ENCODE results near the gene FAM98A.

DNA sequence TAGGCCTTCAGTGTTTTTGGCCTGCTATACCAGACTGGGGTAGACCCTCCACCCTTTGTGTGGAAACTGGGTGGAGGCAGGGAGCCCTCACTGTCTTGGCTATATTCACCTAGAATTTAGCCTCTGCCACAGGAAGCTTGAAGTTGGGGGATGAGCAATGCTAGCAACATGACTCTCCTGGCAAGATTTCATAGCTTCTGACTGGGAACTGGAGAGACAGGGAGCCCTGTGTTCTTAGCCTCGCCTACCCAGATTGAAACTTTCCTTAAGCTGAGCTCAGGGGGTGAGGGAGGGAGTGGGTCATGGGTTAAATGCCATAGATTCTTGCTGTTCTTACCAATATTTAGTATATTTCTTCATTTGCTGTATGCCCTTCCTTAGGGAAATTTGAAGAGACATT, 46.8 kb upstream of the FAM98A start:
- TF ChIP-seq, protein P1, sequence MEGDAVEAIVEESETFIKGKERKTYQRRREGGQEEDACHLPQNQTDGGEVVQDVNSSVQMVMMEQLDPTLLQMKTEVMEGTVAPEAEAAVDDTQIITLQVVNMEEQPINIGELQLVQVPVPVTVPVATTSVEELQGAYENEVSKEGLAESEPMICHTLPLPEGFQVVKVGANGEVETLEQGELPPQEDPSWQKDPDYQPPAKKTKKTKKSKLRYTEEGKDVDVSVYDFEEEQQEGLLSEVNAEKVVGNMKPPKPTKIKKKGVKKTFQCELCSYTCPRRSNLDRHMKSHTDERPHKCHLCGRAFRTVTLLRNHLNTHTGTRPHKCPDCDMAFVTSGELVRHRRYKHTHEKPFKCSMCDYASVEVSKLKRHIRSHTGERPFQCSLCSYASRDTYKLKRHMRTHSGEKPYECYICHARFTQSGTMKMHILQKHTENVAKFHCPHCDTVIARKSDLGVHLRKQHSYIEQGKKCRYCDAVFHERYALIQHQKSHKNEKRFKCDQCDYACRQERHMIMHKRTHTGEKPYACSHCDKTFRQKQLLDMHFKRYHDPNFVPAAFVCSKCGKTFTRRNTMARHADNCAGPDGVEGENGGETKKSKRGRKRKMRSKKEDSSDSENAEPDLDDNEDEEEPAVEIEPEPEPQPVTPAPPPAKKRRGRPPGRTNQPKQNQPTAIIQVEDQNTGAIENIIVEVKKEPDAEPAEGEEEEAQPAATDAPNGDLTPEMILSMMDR (conservative IDR thresholded peaks at IDR 0.05; ENCODE audit: low read depth, low read length), result no peak
- TF ChIP-seq EZH2phosphoT487 (IDR thresholded peaks at IDR 0.05; ENCODE audit: borderline replicate concordance, low read length), result no peak
